H1 (cell line): ENCODE results near the gene AQP12A. TPM values are rescaled to one million over a fixed set of nuclear protein-coding genes. Genes with fewer than 3 reads are reported as not detected.

Experiments used
- BRCA1 ChIP-seq: IDR thresholded peaks from 2 replicates; pipeline ENCODE4 v1.6.1; 2012; ENCODE audit warnings: low read depth, low read length, improper control_type of control experiment
- CTBP2 ChIP-seq: IDR thresholded peaks from 2 replicates; pipeline ENCODE4 v1.7.0; 2011; ENCODE audit warnings: borderline replicate concordance, mild to moderate bottlenecking, moderate library complexity, mixed read lengths, low read length; ENCODE audit not compliant: insufficient read depth, insufficient read length
- FOSL1 ChIP-seq: IDR thresholded peaks from 2 replicates; pipeline ENCODE4 v1.6.1; 2011; ENCODE audit warnings: mild to moderate bottlenecking, low read depth, low read length, moderate library complexity; ENCODE audit not compliant: insufficient read depth
- NRF1 ChIP-seq: IDR thresholded peaks from 2 replicates; pipeline ENCODE4 v1.6.1; 2011; ENCODE audit warnings: mild to moderate bottlenecking, low read depth, low read length, improper control_type of control experiment
- PHF8 ChIP-seq: fragments of 200-600 bp; sonication (generic); conservative IDR thresholded peaks from 2 replicates; pipeline ENCODE4 v1.7.1; 2012; ENCODE audit warnings: low read depth, mild to moderate bottlenecking, inconsistent platforms, low read length, moderate library complexity
- POLR2A ChIP-seq, 2 experiments: IDR thresholded peaks; 1 replicate in 1 of 2; 2 replicates in 1 of 2; pipeline ENCODE4 v1.6.1; 2011; ENCODE audit warnings: low read depth in 2 of 2, low read length in 2 of 2, mild to moderate bottlenecking in 2 of 2; ENCODE audit errors: control extremely low read depth in 1 of 2
- RNF2 ChIP-seq: fragments of 200-900, 300-1000 bp; sonication (generic); IDR thresholded peaks from 2 replicates; pipeline ENCODE4 v1.7.1; 2016; ENCODE audit warnings: borderline replicate concordance, low read depth, mild to moderate bottlenecking, antibody characterized with exemption, low read length; ENCODE audit not compliant: poor library complexity, severe bottlenecking; ENCODE audit errors: missing control alignments
- RXRA ChIP-seq: IDR thresholded peaks from 2 replicates; pipeline ENCODE4 v1.6.1; 2011; ENCODE audit warnings: low read depth, mild to moderate bottlenecking, low read length, moderate library complexity; ENCODE audit not compliant: insufficient read depth
- SP1 ChIP-seq: IDR thresholded peaks from 2 replicates; pipeline ENCODE4 v1.6.1; 2011; ENCODE audit warnings: low read depth, low read length
- TAF1 ChIP-seq: IDR thresholded peaks from 2 replicates; pipeline ENCODE4 v1.6.1; 2011; ENCODE audit warnings: mild to moderate bottlenecking, low read depth, low read length
- TBP ChIP-seq: IDR thresholded peaks from 2 replicates; pipeline ENCODE4 v1.6.1; 2011; ENCODE audit warnings: low read depth, low read length, improper control_type of control experiment
- polyA plus RNA-seq, 7 experiments: library from polyadenylated mRNA; depleted of rRNA in 3 of 7; stranded (reverse) in 5 of 7; unstranded in 2 of 7; fragments of >200 nt in 5 of 7; fragments of 200-250 nt in 2 of 7; gene quantifications; 1 replicate in 5 of 7; 2 replicates in 1 of 7; 4 replicates in 1 of 7; pipeline versions ENCODE4 v1.2.1 to v1.2.3, GENCODE V29; 2011 to 2013; ENCODE audit warnings: missing spikeins in 2 of 7, mixed read lengths in 2 of 7
- total RNA-seq: library from RNA; stranded (reverse); fragmentation: NEBNext Ultra II Directional; extraction: Animal tissue kit (Norgen Biotek cat#: 25700); gene quantifications from 2 replicates; pipeline ENCODE4 v1.2.1, GENCODE V29; 2021
- TF ChIP-seq, protein P1 (sequence below): IDR thresholded peaks from 2 replicates; pipeline ENCODE4 v1.6.1; 2012; ENCODE audit warnings: inconsistent platforms

Gene AQP12A
- total and polyA plus RNA-seq, 2 of the 8 experiments (the other 6 are each of a cell fraction or from before 2014, with no cell fraction given) = not detected

DNA sequence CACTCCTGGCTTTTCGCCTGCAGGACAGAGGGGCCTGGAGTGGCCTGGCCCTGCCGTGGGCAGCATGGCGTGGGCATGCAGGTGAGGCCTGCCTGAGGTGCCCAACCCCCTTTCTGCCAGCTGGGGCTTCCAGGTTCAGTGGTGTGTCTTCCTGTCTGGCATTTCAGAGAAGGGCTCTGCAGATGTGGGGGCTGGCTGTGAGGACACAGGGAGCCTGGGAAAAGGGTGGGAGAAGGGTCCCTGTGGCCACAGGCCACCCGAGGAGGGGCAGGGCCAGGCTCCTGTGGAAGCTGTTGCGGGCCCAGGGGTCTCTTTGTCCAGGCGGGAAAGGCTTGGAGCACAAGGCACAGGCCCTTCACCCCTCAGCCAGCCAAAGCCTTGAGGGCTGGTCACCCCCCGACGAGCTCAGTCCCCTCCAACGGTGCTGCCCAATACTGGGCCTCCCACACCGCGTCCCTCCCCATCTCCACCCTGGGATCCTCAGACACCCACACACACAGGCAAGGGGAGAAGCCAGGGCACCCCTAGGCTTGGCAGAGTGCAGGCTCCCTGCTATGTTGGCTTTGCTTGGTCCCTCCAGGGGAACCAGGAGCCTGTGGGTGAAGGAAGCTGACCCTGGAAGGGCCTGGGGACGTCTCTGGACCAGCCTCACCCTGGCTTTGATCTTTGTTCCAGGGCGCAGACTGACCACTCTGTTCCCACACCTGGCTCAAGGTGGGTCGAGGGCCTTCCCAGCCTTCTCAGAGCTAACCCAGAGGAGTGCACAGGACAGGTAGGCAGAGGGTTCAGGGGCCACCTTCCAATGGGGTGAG is 3.7 kb upstream of the AQP12A start (continued):
- TF ChIP-seq CTBP2 = no peak
- no peak for TF ChIP-seq SP1
- no peak for TF ChIP-seq NRF1
- TF ChIP-seq PHF8 = no peak
- TF ChIP-seq RXRA = no peak
- TF ChIP-seq TBP = no peak
- TF ChIP-seq, protein P1, sequence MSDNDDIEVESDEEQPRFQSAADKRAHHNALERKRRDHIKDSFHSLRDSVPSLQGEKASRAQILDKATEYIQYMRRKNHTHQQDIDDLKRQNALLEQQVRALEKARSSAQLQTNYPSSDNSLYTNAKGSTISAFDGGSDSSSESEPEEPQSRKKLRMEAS = no peak
- no peak for TF ChIP-seq RNF2
- no peak for TF ChIP-seq TAF1
- no peak for TF ChIP-seq FOSL1
- no peak for TF ChIP-seq POLR2A (IDR thresholded peaks at IDR 0.05; ENCODE audit: control extremely low read depth in 1 of 2, low read depth in 2 of 2, low read length in 2 of 2)
- no peak for TF ChIP-seq BRCA1
